GM11168 (cell line): ENCODE results near the gene TTPAL.

Experiments
- in situ Hi-C: fragments of 300-500 bp; cut with MboI; formaldehyde crosslinking; loops from one replicate; pipeline ENCODE4 v1.12.0; 2022; ENCODE audit warnings: low sequenced_read_pairs; ENCODE audit not compliant: unreplicated experiment

Gene TTPAL

GRCh38 chr20:44494266-44494665 lies 18.6 kb downstream of the TTPAL start:
- in situ Hi-C loops, result no loop called here

- in situ Hi-C loops, result no loop called here
Observed at GRCh38 chr20:44494681-44495080, 19.0 kb downstream of the TTPAL start.

- in situ Hi-C loops, result no loop called here
Observed at GRCh38 chr20:44495257-44495656, 19.6 kb downstream of the TTPAL start.

GRCh38 chr20:44495802-44496481 lies 20.3 kb downstream of the TTPAL start:
- in situ Hi-C loops, result no loop called here

GRCh38 chr20:44496976-44497375 lies 21.3 kb downstream of the TTPAL start:
- in situ Hi-C loops, result no loop called here

- in situ Hi-C loops, result no loop called here
Observed at GRCh38 chr20:44497761-44498160, 22.1 kb downstream of the TTPAL start.

- in situ Hi-C loops, result no loop called here
Observed at GRCh38 chr20:44500221-44500620, 24.5 kb downstream of the TTPAL start.

GRCh38 chr20:44501448-44501847 lies 25.8 kb downstream of the TTPAL start:
- in situ Hi-C loops, result no loop called here

GRCh38 chr20:44502968-44503367 lies 27.3 kb downstream of the TTPAL start:
- in situ Hi-C loops, result no loop called here

- in situ Hi-C loops, result no loop called here
Observed at GRCh38 chr20:44504402-44505307, 29.0 kb downstream of the TTPAL start.

- in situ Hi-C loops, result no loop called here
Observed at GRCh38 chr20:44509762-44510161, 34.1 kb downstream of the TTPAL start.

- in situ Hi-C loops, result no loop called here
Observed at GRCh38 chr20:44513871-44514270, 38.2 kb downstream of the TTPAL start.

GRCh38 chr20:44516491-44516890 lies 40.8 kb downstream of the TTPAL start:
- in situ Hi-C loops, result no loop called here

- in situ Hi-C loops, result no loop called here
Observed at GRCh38 chr20:44517454-44517853, 41.8 kb downstream of the TTPAL start.

- in situ Hi-C loops, result no loop called here
Observed at GRCh38 chr20:44518248-44518647, 42.6 kb downstream of the TTPAL start.

- in situ Hi-C loops, result no loop called here
Observed at GRCh38 chr20:44520881-44521280, 45.2 kb downstream of the TTPAL start.

- in situ Hi-C loops, result no loop called here
Observed at GRCh38 chr20:44521484-44522481, 46.1 kb downstream of the TTPAL start, which contains the start of gene SERINC3. SERINC3 (minus strand) TSS chr20:44522070; CDS start chr20:44521951, 119 bp downstream.

GRCh38 chr20:44522841-44523240 lies 47.2 kb downstream of the TTPAL start:
- in situ Hi-C loops, result no loop called here

GRCh38 chr20:44523746-44524145 lies 48.1 kb downstream of the TTPAL start:
- in situ Hi-C loops, result no loop called here

- in situ Hi-C loops, result no loop called here
Observed at GRCh38 chr20:44526129-44526528, 50.5 kb downstream of the TTPAL start.
